ENCODE measurements around the gene MADCAM1.
"Not testable (repeated sequence)": the region's sequence is repeated elsewhere in the genome, so short reads cannot be mapped to it uniquely, and the experiment has no call there.

Gene MADCAM1

DNA sequence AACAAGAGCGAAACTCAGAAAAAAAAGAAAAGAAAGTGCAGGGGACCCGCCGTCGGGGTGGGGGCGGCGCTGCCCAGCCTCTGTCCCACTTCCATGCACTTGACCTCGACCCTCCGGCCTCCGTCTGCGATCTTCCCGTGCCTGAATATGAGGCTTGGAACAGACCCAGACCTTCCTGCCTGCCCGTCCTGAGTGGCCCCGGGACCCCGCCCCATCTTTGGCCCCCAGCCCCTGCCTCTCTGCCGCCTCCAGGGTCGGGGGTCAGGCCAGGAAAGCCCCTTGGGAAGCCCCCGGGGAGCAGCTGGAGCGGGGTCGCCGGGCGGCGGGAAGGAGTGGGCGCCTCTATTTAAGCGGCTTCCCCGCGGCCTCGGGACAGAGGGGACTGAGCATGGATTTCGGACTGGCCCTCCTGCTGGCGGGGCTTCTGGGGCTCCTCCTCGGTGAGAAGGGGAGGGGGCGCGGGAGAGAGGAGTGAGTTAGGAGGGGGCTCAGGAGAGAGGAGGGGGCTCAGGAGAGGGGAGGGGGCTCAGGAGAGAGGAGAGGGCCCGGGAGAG is at the start of gene MADCAM1:
Gene MADCAM1 (plus strand): TSS at position 375 of the 554 bp plus-strand sequence. CDS start 14 bp downstream, at position 389.
- no peak for DNase-seq

GRCh38 chr19:447064-447426 is 49.2 kb upstream of the MADCAM1 start:
- no peak for DNase-seq

DNA sequence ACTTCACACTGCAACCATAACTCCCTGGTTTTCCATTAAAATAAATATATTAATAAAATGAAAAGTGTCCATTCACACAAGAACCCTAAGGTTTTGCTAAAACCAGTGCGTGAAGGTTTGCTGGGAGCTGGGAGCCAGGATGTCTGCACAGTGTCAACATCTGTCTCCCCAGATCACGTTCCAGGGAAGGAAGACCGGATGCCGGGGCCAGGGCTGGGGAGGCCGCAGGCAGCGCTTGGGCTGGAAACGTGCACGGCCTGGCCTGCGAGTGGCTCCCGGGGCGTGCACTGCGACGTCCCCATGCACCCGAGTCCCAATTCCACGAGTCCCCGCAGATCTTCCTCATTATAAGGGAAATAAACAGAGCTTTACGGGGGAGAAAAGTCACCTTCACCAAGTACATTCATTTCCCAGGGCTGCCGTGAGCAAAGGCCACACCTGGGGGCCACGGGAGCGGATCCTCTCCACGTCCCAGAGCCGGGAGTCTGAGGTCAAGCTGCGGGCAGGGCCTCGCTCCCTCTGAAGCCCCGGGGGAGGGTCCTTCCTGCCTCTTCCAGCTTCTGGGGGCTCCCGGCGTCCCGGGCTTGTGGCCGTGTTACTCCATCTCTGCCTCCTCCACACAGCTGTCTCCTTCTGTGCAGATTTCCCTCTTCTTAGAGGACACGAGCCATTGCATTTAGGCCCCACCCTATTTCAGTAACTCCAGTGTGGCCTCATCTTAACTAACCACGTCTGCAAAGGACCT is 48.3 kb upstream of the MADCAM1 start:
- DNase-seq: no peak

GRCh38 chr19:449916-450315 is 46.4 kb upstream of the MADCAM1 start:
- no peak for DNase-seq

- DNase-seq: not testable (repeated sequence)
These were observed 45.3 kb upstream of the MADCAM1 start for GRCh38 chr19:450912-451481.

DNA sequence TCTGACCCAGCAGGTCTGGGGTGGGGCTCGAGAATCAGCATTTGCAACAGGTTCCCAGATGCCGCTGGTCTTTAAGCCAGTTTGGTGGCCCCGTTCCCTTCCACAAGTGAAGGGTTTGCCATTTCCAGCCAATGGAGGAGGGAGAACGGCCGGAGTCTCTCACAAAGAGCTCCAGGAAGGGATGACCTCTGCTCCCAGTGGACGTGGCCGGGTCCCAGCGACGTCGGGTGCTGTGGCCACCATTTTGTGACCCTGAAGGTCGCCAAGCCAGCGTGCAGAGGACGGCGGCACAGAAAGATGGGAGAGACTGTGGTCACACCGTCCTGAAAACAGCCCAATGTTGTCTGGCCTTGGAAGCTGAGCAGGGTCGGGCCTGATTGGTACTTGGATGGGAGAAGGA is 43.5 kb upstream of the MADCAM1 start:
- DNase-seq: no peak

DNA sequence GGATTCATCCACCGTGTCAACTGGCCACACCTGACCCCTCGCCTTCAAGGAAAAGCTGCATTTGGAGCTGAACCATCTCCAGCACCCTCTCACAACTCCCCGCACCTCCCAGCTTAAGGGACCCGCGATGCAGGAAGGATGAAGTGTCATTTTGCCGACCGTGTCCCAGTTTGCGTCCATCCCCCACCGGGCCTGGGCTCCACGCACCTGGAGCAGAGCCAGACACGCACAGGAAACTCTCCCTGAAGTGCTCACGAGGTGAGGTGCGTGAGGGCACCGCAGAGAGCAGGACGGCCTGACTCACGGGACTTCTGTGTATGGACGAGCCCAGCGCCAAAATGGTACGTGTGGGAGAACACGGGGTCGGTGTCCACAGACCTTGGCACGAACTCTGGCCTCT is 42.7 kb upstream of the MADCAM1 start:
- no peak for DNase-seq

DNA sequence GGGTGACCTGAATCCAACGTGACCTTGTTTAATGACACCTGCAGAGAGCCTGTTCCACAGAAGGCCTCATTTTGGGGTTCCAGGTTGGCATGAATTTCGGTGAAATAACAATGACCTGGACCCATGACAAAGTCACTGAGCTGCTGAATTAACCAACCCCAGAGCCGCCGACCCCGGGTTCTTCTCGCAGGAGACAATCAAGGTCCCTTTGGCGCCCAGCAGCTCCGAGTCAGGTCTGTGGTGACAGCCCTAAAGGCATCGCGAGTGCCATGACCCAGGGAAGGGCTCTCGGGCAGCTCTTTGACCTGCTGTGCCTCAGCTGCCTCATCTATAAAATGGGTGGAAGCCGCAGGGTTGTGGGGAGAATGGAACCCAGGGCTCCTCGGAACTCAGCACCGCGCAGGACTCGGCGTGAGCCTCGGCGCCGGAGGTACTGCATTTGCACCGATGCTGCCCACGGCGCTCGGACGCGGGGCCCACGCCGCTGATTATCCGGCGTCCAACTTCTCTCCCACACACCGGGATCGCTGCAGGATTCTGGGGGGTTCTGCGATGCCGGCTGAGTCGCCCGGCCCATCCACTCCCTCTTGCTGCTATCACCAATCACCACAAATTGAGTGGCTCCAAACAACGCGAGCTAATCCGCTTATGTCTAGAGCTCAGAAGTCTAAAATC is 41.1 kb upstream of the MADCAM1 start:
- no peak for DNase-seq

DNA sequence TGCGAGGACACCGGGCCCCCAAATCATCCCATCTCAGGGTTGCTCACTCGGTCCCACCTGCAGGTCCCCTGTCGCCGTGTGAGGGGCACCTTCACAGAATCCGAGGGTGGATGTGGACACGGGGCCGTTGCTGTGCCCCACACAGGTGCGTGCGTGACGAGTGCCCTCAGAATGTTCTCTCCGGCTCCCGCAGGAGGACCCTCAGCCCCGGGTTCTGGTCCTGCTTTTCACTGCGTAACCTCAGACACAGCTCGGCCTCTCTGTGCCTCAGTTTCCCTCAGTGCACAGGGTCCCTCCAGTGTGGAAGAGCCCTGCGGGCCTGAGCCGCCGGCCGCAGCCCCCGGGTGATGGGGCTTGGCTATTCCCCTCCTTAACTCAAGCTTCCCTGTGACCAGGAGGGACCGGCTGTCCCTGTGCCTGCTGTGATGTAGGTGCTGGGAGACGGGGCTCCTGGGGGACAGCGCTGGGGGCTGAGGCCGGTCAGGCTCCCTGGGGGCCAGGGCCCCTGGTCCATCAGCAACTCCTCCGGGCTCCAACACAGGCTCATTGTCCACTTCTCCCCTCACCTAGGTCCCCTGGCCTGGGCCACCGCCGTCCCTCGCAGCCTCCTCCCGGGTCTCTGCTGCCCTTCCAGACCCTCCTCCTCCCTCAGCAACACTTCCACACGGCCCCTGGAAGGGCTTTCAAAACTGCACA is 40.3 kb upstream of the MADCAM1 start:
- DNase-seq: no peak

DNA sequence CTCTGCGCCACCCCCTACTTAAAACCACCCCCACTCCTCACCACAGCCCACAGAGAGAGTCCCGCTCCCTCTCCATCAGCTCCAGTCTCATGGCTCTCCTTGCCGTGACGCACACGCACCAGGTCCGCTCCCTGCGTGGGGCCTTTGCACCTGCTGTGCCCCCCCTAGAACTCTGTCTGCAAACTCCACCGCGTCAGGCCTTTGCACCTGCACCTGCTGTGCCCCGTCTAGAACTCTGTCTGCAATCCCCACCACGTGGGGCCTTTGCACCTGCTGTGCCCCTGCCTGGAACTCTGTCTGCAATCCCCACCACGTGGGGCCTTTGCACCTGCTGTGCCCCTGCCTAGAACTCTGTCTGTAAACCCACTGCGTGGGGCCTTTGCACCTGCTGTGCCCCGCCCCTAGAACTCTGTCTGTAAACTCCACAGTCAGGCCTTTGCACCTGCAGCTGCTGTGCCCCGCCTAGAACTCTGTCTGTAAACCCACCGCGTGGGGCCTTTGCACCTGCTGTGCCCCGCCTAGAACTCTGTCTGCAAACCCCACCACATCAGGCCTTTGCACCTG is 39.7 kb upstream of the MADCAM1 start:
- no peak for DNase-seq

DNA sequence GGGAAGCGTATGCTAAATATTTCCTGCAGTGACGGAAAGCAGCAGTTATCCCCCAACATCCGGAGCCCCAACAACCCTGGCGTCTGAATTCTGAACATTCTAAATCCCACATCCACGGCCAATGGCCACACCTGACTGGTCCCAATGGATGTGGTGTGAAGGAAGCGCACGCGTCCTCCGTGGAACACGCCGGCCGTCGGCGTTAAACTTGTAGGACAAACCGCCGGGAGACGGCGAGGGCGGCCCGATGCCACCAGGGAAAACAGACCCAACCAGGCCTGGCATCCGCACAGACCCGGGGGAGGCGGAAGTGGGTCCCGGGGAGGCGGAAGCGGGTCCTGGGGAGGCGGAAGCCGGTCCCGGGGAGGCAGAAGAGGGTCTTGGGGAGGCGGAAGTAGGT is 38.6 kb upstream of the MADCAM1 start:
- no peak for DNase-seq

DNA sequence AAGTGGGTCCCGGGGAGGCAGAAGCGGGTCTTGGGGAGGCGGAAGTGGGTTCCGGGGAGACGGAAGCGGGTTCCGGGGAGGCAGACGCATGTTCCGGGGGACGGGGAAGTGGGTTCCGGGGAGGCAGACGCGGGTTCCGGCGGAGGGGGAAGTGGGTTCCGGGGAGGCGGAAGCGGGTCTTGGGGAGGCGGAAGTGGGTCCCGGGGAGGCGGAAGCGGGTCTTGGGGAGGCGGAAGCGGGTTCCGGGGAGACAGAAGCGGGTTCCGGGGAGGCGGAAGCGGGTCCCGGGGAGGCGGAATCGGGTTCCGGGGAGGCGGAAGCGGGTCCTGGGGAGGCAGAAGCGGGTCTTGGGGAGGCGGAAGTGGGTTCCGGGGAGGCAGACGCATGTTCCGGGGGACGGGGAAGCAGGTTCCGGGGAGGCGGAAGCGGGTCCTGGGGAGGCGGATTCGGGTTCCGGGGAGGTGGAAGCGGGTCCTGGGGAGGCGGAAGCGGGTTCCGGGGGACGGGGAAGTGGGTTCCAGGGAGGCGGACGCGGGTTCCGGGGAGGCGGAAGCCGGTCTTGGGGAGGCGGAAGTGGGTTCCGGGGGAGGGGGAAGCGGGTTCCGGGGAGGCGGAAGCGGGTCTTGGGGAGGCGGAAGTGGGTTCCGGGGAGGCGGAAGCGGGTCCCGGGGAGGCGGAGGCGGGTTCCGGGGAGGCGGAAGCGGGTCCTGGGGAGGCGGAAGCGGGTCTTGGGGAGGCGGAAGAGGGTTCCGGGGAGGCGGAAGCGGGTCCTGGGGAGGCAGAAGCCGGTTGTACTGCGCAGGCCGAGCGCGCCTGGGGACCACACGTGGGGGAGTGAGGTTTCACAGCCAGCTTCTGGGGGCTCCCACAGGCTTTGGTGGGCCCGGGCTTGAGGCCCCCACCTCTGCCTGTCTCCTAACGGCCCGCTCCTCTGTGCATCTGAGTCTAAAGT is 37.9 kb upstream of the MADCAM1 start:
- DNase-seq: no peak

DNA sequence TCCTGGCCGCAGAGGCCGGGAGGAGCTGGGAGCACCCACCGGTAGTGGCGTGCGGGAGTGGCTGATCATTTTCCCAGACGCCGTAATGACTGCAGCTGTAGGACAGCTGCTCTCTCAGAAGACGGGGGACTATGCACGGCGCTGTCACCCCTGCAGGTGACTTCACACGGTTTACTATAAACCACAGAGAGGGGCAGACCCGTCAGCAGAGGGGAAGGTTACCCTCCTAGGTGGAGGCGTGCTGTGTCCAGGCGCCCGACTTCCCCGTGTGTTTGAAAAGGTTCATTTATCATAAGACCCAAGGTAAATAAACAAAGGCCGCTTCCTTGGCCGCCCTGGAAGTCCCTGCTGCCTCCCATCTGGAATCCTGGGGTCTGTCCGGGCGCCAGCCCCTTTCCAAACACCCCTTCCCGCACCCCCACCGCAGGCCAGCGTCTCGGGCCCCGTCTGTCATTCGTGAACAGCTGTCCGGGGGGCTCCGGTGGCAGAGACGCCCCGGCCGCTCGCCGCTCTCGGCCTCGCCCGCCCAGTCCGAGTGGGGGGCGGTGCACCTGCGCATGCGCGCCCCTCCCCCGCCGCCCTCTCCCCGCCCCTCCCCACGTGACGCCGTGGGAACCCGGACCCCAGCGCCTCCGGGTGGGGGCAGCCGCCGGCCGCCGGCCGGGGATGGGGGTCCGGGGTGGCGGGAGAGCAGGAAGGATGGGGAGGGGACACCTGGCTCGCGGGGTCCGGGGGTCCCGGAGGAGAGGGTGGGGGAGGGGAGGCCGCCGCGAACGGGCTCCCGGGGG is 36.4 kb upstream of the MADCAM1 start:
- DNase-seq: peak; percentile 36

DNA sequence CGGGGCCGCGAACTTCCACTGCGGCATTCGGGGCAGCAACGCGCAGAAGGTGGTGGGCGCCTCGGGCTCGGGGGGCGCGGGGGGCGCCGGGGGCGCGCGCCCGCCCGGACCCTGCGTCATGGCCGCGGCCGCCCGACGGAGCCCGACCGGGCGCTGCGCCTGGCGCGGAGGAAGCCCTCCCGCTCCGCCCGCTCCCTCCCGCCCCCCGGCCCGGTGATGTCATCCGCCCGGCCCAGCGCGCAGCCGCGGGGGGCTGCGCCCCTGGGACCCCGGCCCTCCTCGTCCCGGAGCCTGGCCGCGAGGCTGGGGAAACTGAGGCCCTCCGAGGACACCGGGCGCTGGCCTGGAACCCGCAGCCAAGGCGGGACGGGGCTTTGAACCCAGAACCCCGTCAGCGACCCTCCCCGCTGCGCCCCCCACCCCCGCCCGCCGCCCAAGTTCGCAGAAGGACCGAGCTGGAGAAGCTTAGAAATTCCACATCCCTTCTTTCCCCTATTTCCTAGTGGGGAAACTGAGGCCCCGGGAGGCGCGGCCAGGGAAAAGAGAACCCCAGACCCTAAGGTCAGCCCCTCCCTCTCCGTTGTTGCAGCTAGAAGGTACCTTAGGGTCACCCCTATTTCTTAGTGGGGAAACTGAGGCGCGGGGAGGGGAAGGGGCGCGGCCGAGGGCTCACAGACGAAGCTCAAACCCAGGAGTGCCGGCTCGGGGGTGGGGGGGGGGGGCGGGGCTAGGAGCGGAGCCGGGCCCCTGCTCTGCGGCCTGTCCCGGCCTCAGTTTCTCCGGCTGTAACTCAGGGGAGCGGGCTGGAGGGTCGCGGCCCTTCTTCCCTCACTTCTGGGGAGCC is 35.2 kb upstream of the MADCAM1 start, which contains the start of gene SHC2:
Gene SHC2 (minus strand): TSS at position 157 of the 844 bp plus-strand sequence. CDS start 37 bp downstream, at position 120.
- DNase-seq: no peak

DNA sequence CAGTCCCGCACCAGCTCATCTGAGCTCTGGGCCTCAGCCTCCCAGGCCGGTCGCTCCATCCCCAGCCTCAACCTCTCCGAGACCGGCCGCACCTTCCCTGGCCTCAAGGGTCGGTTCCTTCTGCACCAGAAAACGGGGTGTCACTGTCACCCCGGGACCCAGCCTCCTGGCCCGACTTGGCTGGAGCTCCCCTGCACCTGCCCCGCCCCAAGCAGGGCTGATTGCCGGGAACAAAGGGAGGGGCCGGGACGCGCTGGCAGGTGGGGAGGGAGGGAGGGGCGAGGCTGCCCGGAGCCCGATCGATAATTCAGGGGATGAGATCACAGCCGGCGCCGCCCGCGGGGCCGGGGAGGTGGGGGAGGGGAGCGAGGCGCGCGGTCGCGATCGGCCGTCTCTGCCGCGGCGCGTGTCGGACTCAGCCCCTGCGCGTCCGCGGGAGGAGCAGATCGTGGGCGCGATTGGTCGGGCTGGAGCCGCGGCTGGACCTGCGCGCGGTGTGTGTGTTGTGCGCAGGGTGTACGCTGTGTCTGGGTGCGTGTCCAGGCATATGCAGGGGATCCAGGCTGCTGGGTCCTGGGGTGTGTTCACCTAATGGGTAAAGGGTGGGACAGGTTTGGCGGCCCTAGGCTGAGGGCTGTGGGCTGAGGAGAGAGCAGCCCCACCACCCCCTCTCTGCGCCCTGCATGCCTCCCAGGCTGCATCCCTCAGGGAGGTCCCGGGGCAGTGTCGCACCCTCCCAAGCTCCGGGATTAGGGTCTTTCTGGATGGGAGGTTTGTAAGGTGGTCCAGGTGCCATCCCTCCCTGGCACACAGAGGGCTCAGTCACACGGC is 34.4 kb upstream of the MADCAM1 start:
- DNase-seq: peak; percentile 29

- DNase-seq: no peak
These were observed 32.6 kb upstream of the MADCAM1 start for GRCh38 chr19:463483-464207.

- DNase-seq: no peak
These were observed 32.1 kb upstream of the MADCAM1 start for GRCh38 chr19:464208-464545.

Measured in activated CD4-positive, alpha-beta T cell treated with anti-CD3 and anti-CD28 coated beads for 48 hours (primary cell).